ENCODE results near the gene TRIM16.
A peak's percentile ranks its signal among the peaks of the same experiment; 100 is the strongest.
"Not testable (repeated sequence)": the region's sequence is repeated elsewhere in the genome, so short reads cannot be mapped to it uniquely, and the experiment has no call there.

TRIM16 gene

DNA sequence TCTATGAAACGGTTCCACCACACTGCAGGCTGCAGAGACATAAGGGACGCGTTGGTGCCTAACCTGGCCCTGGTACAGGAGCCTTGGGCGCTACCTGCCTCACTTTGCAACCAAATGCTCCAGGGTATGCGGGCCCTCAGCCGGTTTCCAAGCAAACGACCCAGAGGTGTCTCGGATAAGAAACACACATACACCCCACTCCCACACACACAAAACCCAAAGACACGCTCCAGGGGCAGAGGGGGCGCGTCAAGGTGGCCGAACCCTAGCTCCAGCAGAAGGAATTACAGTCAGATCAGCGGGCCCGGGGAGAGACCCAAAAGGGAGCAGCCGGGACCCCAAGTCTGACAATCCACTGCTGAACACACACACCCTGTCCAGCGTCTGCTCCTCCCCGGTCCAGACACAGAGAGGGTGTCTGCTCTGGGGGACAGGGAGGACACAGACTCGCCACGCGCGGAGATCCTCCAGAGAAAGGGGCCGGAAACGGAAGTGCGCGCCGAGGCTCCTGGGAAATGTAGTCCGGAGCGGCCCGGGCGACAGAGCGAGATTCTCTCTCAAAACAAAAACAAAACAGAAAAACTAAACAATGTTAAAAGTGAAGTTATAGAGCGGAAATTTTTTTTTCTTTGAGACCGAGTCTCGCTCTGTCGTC is at the start of gene TRIM16:
Gene TRIM16, minus strand, starts transcription at position 488 of the 655 bp plus-strand sequence. CDS start 32,702 bp downstream, outside the sequence.
- not testable (repeated sequence) for FAIRE-seq

DNA sequence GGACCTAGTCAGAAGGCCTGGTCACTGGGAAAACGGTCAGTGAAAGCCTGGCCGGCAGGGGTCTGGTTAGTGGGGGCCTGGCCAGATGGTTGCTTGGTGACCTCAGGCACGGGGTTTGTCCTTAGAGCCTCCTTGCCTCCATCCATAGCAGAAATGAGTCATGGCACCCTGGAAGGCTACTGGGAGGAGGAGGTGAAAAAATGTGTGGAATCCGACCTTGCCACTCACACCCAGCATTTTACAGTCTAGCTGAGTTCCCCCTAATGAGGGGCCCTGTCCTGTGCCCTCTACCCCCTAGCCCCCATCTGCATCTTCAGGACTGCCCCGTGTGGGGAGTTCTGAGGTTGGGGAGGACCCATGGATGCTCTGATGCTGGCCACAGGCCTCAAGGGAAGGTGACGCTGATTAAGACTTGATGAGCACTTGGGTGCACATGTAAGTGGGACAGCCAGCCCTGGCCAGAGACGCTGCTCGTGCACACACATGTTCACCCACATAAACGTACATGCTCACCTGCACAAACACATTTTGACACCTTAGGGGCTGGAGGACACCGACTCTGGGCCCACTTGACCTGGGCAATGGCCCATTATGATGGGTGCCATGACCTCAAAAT is 49.2 kb upstream of the TRIM16 start:
- not testable (repeated sequence) for FAIRE-seq

GRCh38 chr17:15731900-15732299 is 47.8 kb upstream of the TRIM16 start, which contains the start of gene TBC1D26:
Gene TBC1D26 (plus strand): TSS chr17:15732283. CDS start chr17:15735349, 3,066 bp downstream.
- FAIRE-seq = not testable (repeated sequence)

- not testable (repeated sequence) for FAIRE-seq
Measured at GRCh38 chr17:15730535-15730934, 46.4 kb upstream of the TRIM16 start.

DNA sequence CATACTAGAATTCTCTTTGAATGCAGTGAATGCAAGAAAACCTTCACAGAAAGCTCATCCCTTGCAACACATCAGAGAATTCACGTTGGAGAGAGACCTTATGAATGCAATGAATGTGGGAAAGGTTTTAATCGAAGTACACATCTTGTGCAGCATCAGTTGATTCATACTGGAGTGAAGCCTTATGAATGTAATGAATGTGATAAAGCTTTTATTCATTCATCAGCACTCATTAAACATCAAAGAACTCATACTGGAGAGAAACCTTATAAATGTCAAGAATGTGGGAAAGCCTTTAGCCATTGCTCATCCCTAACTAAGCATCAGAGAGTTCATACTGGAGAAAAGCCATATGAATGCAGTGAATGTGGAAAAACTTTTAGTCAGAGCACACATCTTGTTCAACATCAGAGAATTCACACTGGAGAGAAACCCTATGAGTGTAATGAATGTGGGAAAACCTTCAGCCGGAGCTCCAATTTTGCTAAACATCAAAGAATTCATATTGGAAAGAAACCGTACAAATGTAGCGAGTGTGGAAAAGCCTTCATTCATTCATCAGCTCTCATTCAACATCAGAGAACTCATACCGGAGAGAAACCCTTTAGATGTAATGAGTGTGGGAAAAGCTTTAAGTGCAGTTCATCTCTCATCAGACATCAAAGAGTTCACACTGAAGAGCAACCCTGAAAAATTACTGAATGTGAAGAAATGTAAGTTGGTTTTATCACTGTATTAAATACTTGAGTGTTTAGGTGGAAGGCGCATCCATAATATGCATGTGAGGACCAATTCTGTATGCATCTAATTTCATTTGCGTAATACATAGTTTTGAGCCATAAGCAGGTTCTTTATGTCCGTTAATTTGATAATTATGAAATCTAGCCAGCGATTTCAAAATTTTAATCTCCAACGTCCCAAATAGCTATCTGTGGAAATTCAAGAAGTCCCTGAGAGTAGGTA is 32.8 kb upstream of the TRIM16 start:
- FAIRE-seq = not testable (repeated sequence)

- not testable (repeated sequence) for FAIRE-seq
Measured at GRCh38 chr17:15708879-15709278, 24.8 kb upstream of the TRIM16 start.

GRCh38 chr17:15704813-15705212 is 20.7 kb upstream of the TRIM16 start:
- not testable (repeated sequence) for FAIRE-seq

GRCh38 chr17:15704239-15704638 is 20.1 kb upstream of the TRIM16 start:
- not testable (repeated sequence) for FAIRE-seq

- FAIRE-seq = not testable (repeated sequence)
Measured at GRCh38 chr17:15699937-15700336, 15.8 kb upstream of the TRIM16 start.

DNA sequence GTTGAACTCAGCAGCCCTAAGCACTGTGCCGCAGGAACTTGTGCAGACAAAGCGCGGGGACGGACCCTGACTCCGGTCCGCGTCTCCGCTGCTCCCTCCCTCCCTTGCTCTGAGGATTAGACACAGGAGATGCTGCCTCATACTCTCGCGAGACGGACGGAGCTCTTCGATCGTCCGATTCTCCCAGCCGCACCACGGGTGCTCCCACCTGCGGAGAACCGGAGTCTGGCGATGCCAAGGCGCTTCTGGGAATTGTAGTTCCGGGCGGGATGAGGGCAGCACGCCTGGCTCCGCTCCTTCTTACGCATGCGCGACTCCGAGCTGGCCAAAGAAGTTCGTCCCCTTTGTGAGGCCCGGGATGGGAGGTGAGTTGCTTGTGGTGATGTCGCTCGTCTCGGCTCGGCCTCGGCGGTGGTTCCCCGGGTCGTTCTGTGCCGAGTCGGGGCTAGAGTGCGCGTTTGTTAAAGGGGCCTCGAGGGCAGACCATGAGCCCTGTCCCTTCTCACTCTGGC is 15.4 kb upstream of the TRIM16 start, which contains the start of gene ZNF286A:
Gene ZNF286A, plus strand, starts transcription at position 340 of the 512 bp plus-strand sequence. CDS start 578 bp downstream, outside the sequence.
- FAIRE-seq = peak; percentile 24

DNA sequence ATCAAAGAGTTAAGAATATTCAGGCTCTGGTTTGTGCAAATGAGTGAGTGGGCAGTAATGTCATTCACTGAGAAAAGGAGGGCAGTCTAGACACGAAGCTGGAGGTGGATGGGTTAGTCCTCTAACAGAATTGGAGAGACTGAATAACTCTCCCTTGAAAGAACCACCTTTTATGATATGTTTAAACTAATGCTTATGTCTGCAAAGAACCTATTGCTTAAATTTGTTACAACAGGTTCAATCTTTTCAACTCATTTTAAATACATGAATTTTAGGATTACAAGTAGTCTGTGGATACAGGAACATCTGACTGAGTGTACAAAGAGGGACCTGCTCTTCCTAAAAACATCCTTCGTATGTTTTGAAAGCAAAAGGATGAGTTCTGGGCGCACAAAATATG is 14.9 kb upstream of the TRIM16 start:
- peak; percentile 76 for FAIRE-seq

DNA sequence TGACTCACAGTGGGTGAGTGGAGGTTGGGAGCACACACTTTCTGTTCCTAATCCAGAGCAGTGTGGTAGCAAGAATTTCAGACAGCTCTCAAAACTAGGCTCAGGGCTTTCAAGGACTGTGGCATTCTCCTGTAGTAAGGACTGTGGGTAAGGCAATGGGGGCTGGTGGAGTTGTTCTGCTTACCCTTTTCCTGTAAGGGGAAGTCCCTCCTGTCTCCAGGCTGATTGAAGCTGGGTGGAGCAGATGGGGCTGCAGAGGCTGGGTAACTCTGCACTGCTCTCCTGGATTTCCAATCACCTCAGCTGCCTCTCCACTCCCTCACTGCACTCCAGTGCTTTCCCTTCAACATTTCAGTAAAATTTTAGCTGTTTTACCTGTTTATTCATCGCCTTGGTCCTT is 3.4 kb upstream of the TRIM16 start:
- not testable (repeated sequence) for FAIRE-seq

GRCh38 chr17:15683135-15683534 is 976 bp downstream of the TRIM16 start:
- not testable (repeated sequence) for FAIRE-seq

GRCh38 chr17:15675991-15676390 is 8.1 kb downstream of the TRIM16 start:
- FAIRE-seq = not testable (repeated sequence)

- FAIRE-seq = not testable (repeated sequence)
Measured at GRCh38 chr17:15674640-15675039, 9.5 kb downstream of the TRIM16 start.

- peak; percentile 75 for FAIRE-seq
Measured at GRCh38 chr17:15669526-15669925, 14.6 kb downstream of the TRIM16 start.

DNA sequence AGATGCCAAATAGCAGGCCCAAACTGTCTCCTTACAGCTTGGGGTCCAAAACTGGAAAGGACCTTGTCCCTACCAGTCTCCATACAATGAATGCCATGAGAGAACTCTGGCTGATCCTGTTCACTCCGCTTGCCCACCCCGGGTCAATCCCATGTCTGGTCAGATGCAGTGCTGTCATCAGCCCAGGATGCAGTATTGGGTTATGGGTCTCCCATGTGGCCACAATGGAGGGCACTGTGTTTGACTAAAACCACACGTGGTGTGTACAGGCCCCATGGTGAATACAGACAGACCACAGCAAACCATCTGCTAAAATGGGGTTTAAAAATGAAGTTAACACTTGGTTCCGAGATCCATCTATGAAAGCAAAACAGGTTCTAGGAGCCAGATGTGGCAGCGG is 20.4 kb downstream of the TRIM16 start:
- no peak for FAIRE-seq

DNA sequence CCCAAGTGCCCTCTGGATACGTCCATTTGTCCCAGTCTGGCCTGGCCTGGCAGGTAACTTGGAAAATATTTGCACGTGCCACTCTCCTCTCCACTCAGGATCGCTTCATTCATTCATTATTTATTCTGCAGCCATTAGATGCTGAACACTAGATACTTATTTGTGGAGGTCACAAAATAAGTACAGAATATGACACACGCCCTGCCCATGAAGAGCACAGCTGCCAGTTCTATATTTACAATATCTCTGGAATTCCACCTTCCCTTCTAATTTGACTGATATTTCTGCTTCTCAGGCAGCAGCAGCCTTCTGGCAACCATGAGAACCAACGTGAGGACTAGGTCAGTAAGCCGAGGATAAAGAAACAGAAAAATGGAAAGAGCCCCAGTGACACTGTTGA is 20.9 kb downstream of the TRIM16 start:
- no peak for FAIRE-seq

GRCh38 chr17:15662681-15663080 is 21.4 kb downstream of the TRIM16 start:
- FAIRE-seq = no peak

- FAIRE-seq = no peak
Measured at GRCh38 chr17:15660077-15660476, 24.0 kb downstream of the TRIM16 start.

- no peak for FAIRE-seq
Measured at GRCh38 chr17:15659663-15660062, 24.4 kb downstream of the TRIM16 start.

- no peak for FAIRE-seq
Measured at GRCh38 chr17:15659236-15659635, 24.9 kb downstream of the TRIM16 start.

GRCh38 chr17:15658296-15658695 is 25.8 kb downstream of the TRIM16 start:
- no peak for FAIRE-seq
